ENCODE data around the gene GSPT1.
"Not testable (repeated sequence)": the region's sequence is repeated elsewhere in the genome, so short reads cannot be mapped to it uniquely, and the experiment has no call there.

The GSPT1 gene

DNA sequence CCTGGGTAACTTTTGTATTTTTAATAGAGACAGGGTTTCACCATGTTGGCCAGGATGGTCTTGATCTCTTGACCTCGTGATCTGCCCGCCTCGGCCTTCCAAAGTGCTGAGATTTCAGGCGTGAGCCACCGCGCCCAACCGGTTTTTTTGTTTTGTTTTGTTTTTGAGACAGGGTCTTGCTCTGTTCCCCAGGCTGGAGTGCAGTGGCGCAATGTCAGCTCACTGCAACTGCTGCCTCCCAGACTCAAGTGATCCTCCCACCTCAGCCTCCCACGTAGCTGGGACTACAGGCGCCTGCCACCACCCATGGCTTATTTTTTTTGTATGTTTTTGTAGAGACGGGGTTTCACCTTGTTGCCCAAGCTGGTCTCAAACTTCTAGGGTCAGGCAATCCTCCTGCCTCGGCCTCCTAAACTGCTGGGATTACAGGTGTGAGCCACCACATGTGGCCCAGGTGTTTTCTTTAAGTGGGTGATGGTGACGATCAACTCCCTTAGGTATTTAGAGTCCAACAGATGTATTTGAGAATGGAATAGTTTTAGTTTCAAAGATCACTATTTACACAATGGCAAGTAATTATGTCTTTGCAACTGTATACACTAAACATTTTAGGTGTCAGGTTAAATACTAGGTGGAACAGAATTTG lies 90.1 kb downstream of the GSPT1 start:
- H3K4me2 ChIP-seq (ENCODE audit: low read length); H3K4me3 ChIP-seq (ENCODE audit: low read depth, low read length); H4K8ac ChIP-seq (ENCODE audit: low read depth, low read length); H3K4me1 ChIP-seq (ENCODE audit: control insufficient read depth in 1 of 2, insufficient read depth in 2 of 2, low read length in 2 of 2); H4K91ac ChIP-seq (ENCODE audit: low read depth, low read length); H3K36me3 ChIP-seq (ENCODE audit: control insufficient read depth in 1 of 2, insufficient read depth in 2 of 2, low read length in 2 of 2); H3K79me2 ChIP-seq (ENCODE audit: control insufficient read depth, insufficient read depth, low read length, poor library complexity); H3K9me3 ChIP-seq (ENCODE audit: insufficient read depth, low read depth, low read length); H3K18ac ChIP-seq (ENCODE audit: low read length); H4K12ac ChIP-seq (ENCODE audit: low read depth, low read length); H3K27me3 ChIP-seq (ENCODE audit: insufficient read depth, low read length); H3K9ac ChIP-seq (ENCODE audit: low read length); H2AK5ac ChIP-seq (ENCODE audit: low read length); H3K4ac ChIP-seq (ENCODE audit: low read depth, low read length); H3K23ac ChIP-seq (ENCODE audit: low read length); H2AFZ ChIP-seq (ENCODE audit: insufficient read depth, low read length, poor library complexity); H3K79me1 ChIP-seq (ENCODE audit: low read length): not testable (repeated sequence)
- peak overlapping the region; percentile 61 for H3K14ac ChIP-seq (ENCODE audit: low read length)
- H2BK120ac ChIP-seq (ENCODE audit: insufficient read depth, low read length, poor library complexity), result peak overlapping the region; percentile 66
- H2BK12ac ChIP-seq (ENCODE audit: low read length), result peak overlapping the region; percentile 40
- peak; percentile 87 to 88 for DNase-seq
- no CpG with 5 or more reads among the region's 13 CpGs for WGBS (ENCODE audit: extremely low coverage, insufficient coverage, insufficient read length)
- H3K27ac ChIP-seq (ENCODE audit: low read depth, low read length), result peak overlapping the region; percentile 34
- peak overlapping the region; percentile 86 for H2BK5ac ChIP-seq (ENCODE audit: low read depth, low read length, poor library complexity)

GRCh38 chr16:11824362-11824761 lies 91.4 kb downstream of the GSPT1 start:
- Histone ChIP-seq H2BK5ac (ENCODE audit: low read depth, low read length, poor library complexity) (no peak overlapping the region), H3K4ac (ENCODE audit: low read depth, low read length) (no peak overlapping the region), H3K4me1 (ENCODE audit: control insufficient read depth in 1 of 2, insufficient read depth in 2 of 2, low read length in 2 of 2) (peaks cover 0 to 2% of the 10 kb centered on the region in 2 experiments), H2AFZ (ENCODE audit: insufficient read depth, low read length, poor library complexity) (no peak overlapping the region), H3K79me2 (ENCODE audit: control insufficient read depth, insufficient read depth, low read length, poor library complexity) (no peaks in the 10 kb centered on the region), H3K9ac (ENCODE audit: low read length) (no peak overlapping the region), H2BK120ac (ENCODE audit: insufficient read depth, low read length, poor library complexity) (no peak overlapping the region), H4K8ac (ENCODE audit: low read depth, low read length) (no peak overlapping the region), H2BK12ac (ENCODE audit: low read length) (no peak overlapping the region), H3K27ac (ENCODE audit: low read depth, low read length) (no peak overlapping the region), H3K23ac (ENCODE audit: low read length) (no peak overlapping the region), H3K4me2 (ENCODE audit: low read length) (no peak overlapping the region), H4K91ac (ENCODE audit: low read depth, low read length) (no peak overlapping the region), H3K4me3 (ENCODE audit: low read depth, low read length) (no peak overlapping the region), H4K12ac (ENCODE audit: low read depth, low read length) (no peak overlapping the region), H2AK5ac (ENCODE audit: low read length) (no peak overlapping the region), H3K79me1 (ENCODE audit: low read length) (peaks cover 6% of the 10 kb centered on the region), H3K14ac (ENCODE audit: low read length) (no peak overlapping the region), H3K9me3 (ENCODE audit: insufficient read depth, low read depth, low read length) (no peaks in the 10 kb centered on the region), H3K36me3 (ENCODE audit: control insufficient read depth in 1 of 2, insufficient read depth in 2 of 2, low read length in 2 of 2) (no peaks in the 10 kb centered on the region), H3K27me3 (ENCODE audit: insufficient read depth, low read length) (no peaks in the 10 kb centered on the region), H3K18ac (ENCODE audit: low read length) (no peak overlapping the region)
- WGBS (ENCODE audit: extremely low coverage, insufficient coverage, insufficient read length), result no CpG with 5 or more reads among the region's 5 CpGs
- peak; percentile 86 to 92 for DNase-seq

DNA sequence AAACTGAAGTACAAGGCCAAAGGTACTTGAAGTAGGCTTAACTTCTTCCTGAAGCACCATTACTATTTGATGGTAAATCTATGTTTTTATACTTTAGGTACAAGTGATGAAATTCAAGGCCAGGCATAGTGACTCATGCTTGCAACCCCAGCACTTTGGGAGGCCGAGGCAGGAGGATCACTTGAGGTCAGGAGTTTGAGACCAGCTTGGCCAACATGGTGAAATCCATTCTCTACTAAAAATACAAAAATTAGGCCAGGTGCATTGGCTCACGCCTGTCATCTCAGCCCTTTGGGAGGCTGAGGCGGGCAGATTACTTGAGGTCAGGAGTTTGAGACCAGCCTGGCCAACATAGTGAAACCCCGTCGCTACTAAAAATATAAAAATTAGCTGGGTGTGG lies 92.1 kb downstream of the GSPT1 start:
- peak overlapping the region; percentile 24 for H4K91ac ChIP-seq (ENCODE audit: low read depth, low read length)
- not testable (repeated sequence) for H2AK5ac ChIP-seq (ENCODE audit: low read length); H2BK12ac ChIP-seq (ENCODE audit: low read length); DNase-seq; H3K4me1 ChIP-seq (ENCODE audit: control insufficient read depth in 1 of 2, insufficient read depth in 2 of 2, low read length in 2 of 2); H3K4ac ChIP-seq (ENCODE audit: low read depth, low read length); H3K18ac ChIP-seq (ENCODE audit: low read length); H3K27ac ChIP-seq (ENCODE audit: low read depth, low read length); H3K79me1 ChIP-seq (ENCODE audit: low read length); H2AFZ ChIP-seq (ENCODE audit: insufficient read depth, low read length, poor library complexity); H4K12ac ChIP-seq (ENCODE audit: low read depth, low read length); H3K14ac ChIP-seq (ENCODE audit: low read length); H3K9me3 ChIP-seq (ENCODE audit: insufficient read depth, low read depth, low read length); H3K27me3 ChIP-seq (ENCODE audit: insufficient read depth, low read length); H2BK5ac ChIP-seq (ENCODE audit: low read depth, low read length, poor library complexity); H4K8ac ChIP-seq (ENCODE audit: low read depth, low read length); H2BK120ac ChIP-seq (ENCODE audit: insufficient read depth, low read length, poor library complexity); H3K4me2 ChIP-seq (ENCODE audit: low read length); H3K79me2 ChIP-seq (ENCODE audit: control insufficient read depth, insufficient read depth, low read length, poor library complexity); H3K4me3 ChIP-seq (ENCODE audit: low read depth, low read length); H3K9ac ChIP-seq (ENCODE audit: low read length); H3K36me3 ChIP-seq (ENCODE audit: control insufficient read depth in 1 of 2, insufficient read depth in 2 of 2, low read length in 2 of 2); H3K23ac ChIP-seq (ENCODE audit: low read length)
- no CpG with 5 or more reads among the region's 5 CpGs for WGBS (ENCODE audit: extremely low coverage, insufficient coverage, insufficient read length)

GRCh38 chr16:11819798-11820197 lies 96.0 kb downstream of the GSPT1 start:
- Histone ChIP-seq H3K36me3 (ENCODE audit: control insufficient read depth in 1 of 2, insufficient read depth in 2 of 2, low read length in 2 of 2) (no peaks in the 10 kb centered on the region), H3K9ac (ENCODE audit: low read length) (no peak overlapping the region), H3K18ac (ENCODE audit: low read length) (no peak overlapping the region), H2AK5ac (ENCODE audit: low read length) (no peak overlapping the region), H3K4me1 (ENCODE audit: control insufficient read depth in 1 of 2, insufficient read depth in 2 of 2, low read length in 2 of 2) (peaks cover 0 to 2% of the 10 kb centered on the region in 2 experiments), H4K12ac (ENCODE audit: low read depth, low read length) (no peak overlapping the region), H3K4ac (ENCODE audit: low read depth, low read length) (no peak overlapping the region), H4K8ac (ENCODE audit: low read depth, low read length) (no peak overlapping the region), H3K27ac (ENCODE audit: low read depth, low read length) (no peak overlapping the region), H3K23ac (ENCODE audit: low read length) (no peak overlapping the region), H3K14ac (ENCODE audit: low read length) (no peak overlapping the region), H3K4me2 (ENCODE audit: low read length) (no peak overlapping the region), H3K79me2 (ENCODE audit: control insufficient read depth, insufficient read depth, low read length, poor library complexity) (no peaks in the 10 kb centered on the region), H2BK12ac (ENCODE audit: low read length) (no peak overlapping the region), H2AFZ (ENCODE audit: insufficient read depth, low read length, poor library complexity) (no peak overlapping the region), H2BK120ac (ENCODE audit: insufficient read depth, low read length, poor library complexity) (no peak overlapping the region), H3K9me3 (ENCODE audit: insufficient read depth, low read depth, low read length) (no peaks in the 10 kb centered on the region), H4K91ac (ENCODE audit: low read depth, low read length) (no peak overlapping the region), H3K79me1 (ENCODE audit: low read length) (no peaks in the 10 kb centered on the region), H2BK5ac (ENCODE audit: low read depth, low read length, poor library complexity) (no peak overlapping the region), H3K4me3 (ENCODE audit: low read depth, low read length) (no peak overlapping the region), H3K27me3 (ENCODE audit: insufficient read depth, low read length) (no peaks in the 10 kb centered on the region)
- no CpG with 5 or more reads among the region's 10 CpGs for WGBS (ENCODE audit: extremely low coverage, insufficient coverage, insufficient read length)
- DNase-seq, result peak in 1 of 2 donors; percentile 27

Data from trophoblast cell (in vitro differentiated cells and primary cell).